A549 treated with dexamethasone at 1 μM for 4 hours (cell line): ENCODE measurements around the gene SLC25A33. TPM values are rescaled to one million over a fixed set of nuclear protein-coding genes. Genes with fewer than 3 reads are reported as not detected.

Experiments
- total RNA-seq: library from RNA; stranded (reverse); fragments of 200-300 nt; extraction: Qiagen RNA extraction; gene quantifications from 5 replicates; pipeline ENCODE4 v1.2.3, GENCODE V29; 2022

Gene SLC25A33, protein sequence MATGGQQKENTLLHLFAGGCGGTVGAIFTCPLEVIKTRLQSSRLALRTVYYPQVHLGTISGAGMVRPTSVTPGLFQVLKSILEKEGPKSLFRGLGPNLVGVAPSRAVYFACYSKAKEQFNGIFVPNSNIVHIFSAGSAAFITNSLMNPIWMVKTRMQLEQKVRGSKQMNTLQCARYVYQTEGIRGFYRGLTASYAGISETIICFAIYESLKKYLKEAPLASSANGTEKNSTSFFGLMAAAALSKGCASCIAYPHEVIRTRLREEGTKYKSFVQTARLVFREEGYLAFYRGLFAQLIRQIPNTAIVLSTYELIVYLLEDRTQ
- total RNA-seq: 2.8 to 3.3 TPM (median 3.0 TPM) in 5 replicates

DNA sequence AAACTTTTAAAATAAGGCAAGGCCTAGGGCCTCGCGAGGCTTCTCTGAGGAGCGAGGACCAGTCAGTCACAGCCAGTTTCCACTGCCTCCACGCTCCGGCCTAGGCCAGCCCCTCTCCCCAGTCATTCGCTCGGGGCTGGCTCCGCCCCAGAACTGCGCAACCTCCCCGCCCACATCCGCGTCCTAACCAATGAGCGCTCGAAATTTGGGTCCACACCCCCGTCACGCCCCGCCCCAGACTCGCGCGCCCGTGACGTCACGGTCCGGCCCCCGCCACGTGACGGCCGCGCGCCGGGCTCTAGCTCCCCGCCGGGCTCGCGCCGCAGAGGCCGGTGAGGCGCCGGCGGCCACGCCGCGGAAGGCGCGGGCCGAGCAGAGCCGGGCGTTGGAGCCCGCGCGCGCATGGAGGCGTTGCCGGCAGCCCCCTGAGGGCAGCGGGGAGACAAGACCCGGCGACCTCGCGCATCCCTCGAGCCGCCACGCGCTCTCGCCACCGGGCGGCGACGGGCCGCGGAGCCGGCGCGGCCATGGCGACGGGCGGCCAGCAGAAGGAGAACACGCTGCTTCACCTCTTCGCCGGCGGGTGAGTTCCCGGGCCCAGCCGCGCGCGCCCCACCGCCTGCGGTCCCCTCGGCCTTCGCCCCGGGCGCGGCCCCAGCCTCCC, at the start of gene SLC25A33:
SLC25A33 (plus strand) TSS at position 301 of the 664 bp plus-strand sequence; CDS start at position 528, 227 bp downstream.

DNA sequence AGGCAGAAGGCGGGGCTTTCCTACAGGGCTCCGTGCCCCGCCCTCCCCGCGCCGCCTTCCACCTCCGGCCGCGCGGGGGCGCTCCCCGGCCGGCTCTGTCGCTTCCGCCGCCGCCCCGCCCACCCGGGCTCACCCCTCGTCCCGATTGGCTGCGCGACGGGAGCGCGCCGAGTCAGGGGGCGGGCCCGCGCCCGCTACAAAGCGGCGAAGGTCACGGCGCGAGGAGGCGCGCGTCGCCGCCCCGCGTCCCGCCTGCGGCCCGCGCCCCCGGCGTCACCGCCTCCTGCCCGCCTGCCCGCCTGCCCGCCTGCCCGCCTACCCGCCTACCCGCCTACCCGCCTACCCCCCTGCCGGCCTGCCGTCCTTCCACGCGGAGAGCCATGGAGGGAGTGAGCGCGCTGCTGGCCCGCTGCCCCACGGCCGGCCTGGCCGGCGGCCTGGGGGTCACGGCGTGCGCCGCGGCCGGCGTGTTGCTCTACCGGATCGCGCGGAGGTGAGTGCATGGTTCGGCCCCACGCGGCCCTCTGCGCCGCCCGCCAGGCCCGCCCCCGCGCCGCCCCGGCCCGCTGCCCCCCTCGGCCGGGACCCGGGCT, 49.4 kb downstream of the SLC25A33 start, which contains the start of gene TMEM201:
TMEM201 (plus strand) TSS at position 361 of the 593 bp plus-strand sequence; CDS start at position 381, 20 bp downstream.

Other genes starting within 250 kb of the SLC25A33 start
- 30.4 to 37.7 TPM (median 34.1 TPM) in 5 replicates for gene SPSB1, start 246.6 kb upstream of the SLC25A33 start, total RNA-seq
- 8.6 to 14.5 TPM (median 13.8 TPM) in 5 replicates for gene TMEM201, start 49.4 kb downstream of the SLC25A33 start, total RNA-seq
- gene PIK3CD, start 112.3 kb downstream of the SLC25A33 start, total RNA-seq: 8.0 to 12.3 TPM (median 10.4 TPM) in 5 replicates